Mammary epithelial cell (primary cell): ENCODE results near the gene COL19A1.

Experiments used
- EZH2 ChIP-seq: IDR thresholded peaks from 2 replicates; pipeline ENCODE4 v1.6.1; 2012; ENCODE audit warnings: low read length, inconsistent platforms, borderline replicate concordance
- TF ChIP-seq, protein P1 (sequence below), 2 donors: IDR thresholded peaks in 1 of 2; conservative IDR thresholded peaks in 1 of 2; 2 replicates each; pipeline ENCODE4 v1.5.1; 2011 to 2012; ENCODE audit warnings: inconsistent platforms in 2 of 2, low read length in 2 of 2, mild to moderate bottlenecking in 2 of 2, control low read depth in 1 of 2, low read depth in 1 of 2; ENCODE audit not compliant: insufficient read depth in 1 of 2; ENCODE audit errors: extremely low read depth in 1 of 2

- TF ChIP-seq, protein P1, sequence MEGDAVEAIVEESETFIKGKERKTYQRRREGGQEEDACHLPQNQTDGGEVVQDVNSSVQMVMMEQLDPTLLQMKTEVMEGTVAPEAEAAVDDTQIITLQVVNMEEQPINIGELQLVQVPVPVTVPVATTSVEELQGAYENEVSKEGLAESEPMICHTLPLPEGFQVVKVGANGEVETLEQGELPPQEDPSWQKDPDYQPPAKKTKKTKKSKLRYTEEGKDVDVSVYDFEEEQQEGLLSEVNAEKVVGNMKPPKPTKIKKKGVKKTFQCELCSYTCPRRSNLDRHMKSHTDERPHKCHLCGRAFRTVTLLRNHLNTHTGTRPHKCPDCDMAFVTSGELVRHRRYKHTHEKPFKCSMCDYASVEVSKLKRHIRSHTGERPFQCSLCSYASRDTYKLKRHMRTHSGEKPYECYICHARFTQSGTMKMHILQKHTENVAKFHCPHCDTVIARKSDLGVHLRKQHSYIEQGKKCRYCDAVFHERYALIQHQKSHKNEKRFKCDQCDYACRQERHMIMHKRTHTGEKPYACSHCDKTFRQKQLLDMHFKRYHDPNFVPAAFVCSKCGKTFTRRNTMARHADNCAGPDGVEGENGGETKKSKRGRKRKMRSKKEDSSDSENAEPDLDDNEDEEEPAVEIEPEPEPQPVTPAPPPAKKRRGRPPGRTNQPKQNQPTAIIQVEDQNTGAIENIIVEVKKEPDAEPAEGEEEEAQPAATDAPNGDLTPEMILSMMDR (conservative IDR thresholded peaks at IDR 0.05 in 1 of 2, IDR thresholded peaks at IDR 0.05 in 1 of 2; ENCODE audit: extremely low read depth in 1 of 2, insufficient read depth in 1 of 2, low read depth in 1 of 2, low read length in 2 of 2) = no peak
- no peak for TF ChIP-seq EZH2
These were observed 356.0 kb downstream of the COL19A1 start for GRCh38 chr6:70222439-70222749.
